H1 (cell line): ENCODE measurements around the gene TMEM254. TPM values are rescaled to one million over a fixed set of nuclear protein-coding genes. Genes with fewer than 3 reads are reported as not detected.

ENCODE experiments used
- CTCF ChIA-PET: fragments of 300-600 bp; sonication (Branson Sonifier 250); formaldehyde crosslinking; loops from one replicate; lab custom pipeline; 2021; ENCODE audit not compliant: partially characterized antibody; lab: Charles Lee
- POLR2A ChIA-PET: fragments of 300-600 bp; sonication (Branson Sonifier 250); formaldehyde crosslinking; loops from one replicate; lab custom pipeline; 2021; ENCODE audit warnings: inconsistent platforms; ENCODE audit not compliant: partially characterized antibody; lab: Charles Lee
- DNase-seq, 2 experiments: peaks; one replicate each; pipeline versions ENCODE4 v3.0.0 to v3.0.0-alpha.2; 2010 to 2022; ENCODE audit warnings: low spot score in 2 of 2, low read depth in 1 of 2, mixed read lengths in 1 of 2
- FAIRE-seq: peaks from 2 replicates; lab custom pipeline; 2011; peaks lifted over from hg19 to GRCh38; lab: Jason Lieb, UNC
- H2AFZ ChIP-seq: 2 replicates; pipeline ENCODE4 v1.8.1; 2012; ENCODE audit warnings: low read length, inconsistent platforms
- H2AK5ac ChIP-seq: 2 replicates; pipeline ENCODE4 v1.6.1; 2013; ENCODE audit warnings: low read depth, low read length
- H2BK120ac ChIP-seq: replicated peaks from 2 replicates; pipeline ENCODE3; 2013; ENCODE audit warnings: low read depth, low read length, inconsistent platforms
- H2BK12ac ChIP-seq: 2 replicates; pipeline ENCODE4 v1.6.1; 2013; ENCODE audit warnings: low read depth, low read length
- H2BK15ac ChIP-seq: 2 replicates; pipeline ENCODE4 v1.6.1; 2013; ENCODE audit warnings: low read length
- H2BK20ac ChIP-seq: 2 replicates; pipeline ENCODE4 v1.6.1; 2013; ENCODE audit warnings: low read length
- H2BK5ac ChIP-seq: 2 replicates; pipeline ENCODE4 v1.6.1; 2013; ENCODE audit warnings: low read depth, low read length
- H3K14ac ChIP-seq: 2 replicates; pipeline ENCODE4 v1.6.1; 2013; ENCODE audit warnings: inconsistent platforms; ENCODE audit not compliant: insufficient read length
- H3K18ac ChIP-seq: 2 replicates; pipeline ENCODE4 v1.6.1; 2013; ENCODE audit warnings: low read length; ENCODE audit errors: extremely low read depth
- H3K23ac ChIP-seq: 2 replicates; pipeline ENCODE4 v1.6.1; 2013; ENCODE audit warnings: inconsistent platforms; ENCODE audit not compliant: insufficient read length
- H3K23me2 ChIP-seq: 2 replicates; pipeline ENCODE4 v1.6.1; 2013; ENCODE audit warnings: low read depth, low read length
- H3K27ac ChIP-seq: 2 replicates; pipeline ENCODE4 v1.6.1; 2011; ENCODE audit warnings: low read depth, low read length, inconsistent platforms
- H3K27me3 ChIP-seq, 4 experiments: replicated peaks in 1 of 4; 1 replicate in 1 of 4; 2 replicates in 3 of 4; pipeline versions ENCODE4 v1.6.1 to v1.8.1; 2011 to 2013; ENCODE audit warnings: low read length in 3 of 4, mild to moderate bottlenecking in 3 of 4, inconsistent platforms in 2 of 4, mixed read lengths in 2 of 4, moderate library complexity in 1 of 4; ENCODE audit not compliant: control insufficient read depth in 3 of 4, insufficient read depth in 3 of 4; ENCODE audit errors: extremely low read depth in 1 of 4
- H3K36me3 ChIP-seq, 4 experiments: 2 replicates each; pipeline versions ENCODE4 v1.6.1 to v1.8.1; 2011 to 2013; ENCODE audit warnings: mild to moderate bottlenecking in 4 of 4, low read length in 3 of 4, moderate library complexity in 2 of 4, control low read depth in 1 of 4, inconsistent platforms in 1 of 4; ENCODE audit not compliant: insufficient read depth in 4 of 4, control insufficient read depth in 2 of 4
- H3K4ac ChIP-seq: replicated peaks from 2 replicates; pipeline ENCODE3; 2013; ENCODE audit warnings: low read length, low read depth, mixed read lengths, inconsistent platforms; ENCODE audit not compliant: insufficient read length
- H3K4me1 ChIP-seq, 4 experiments: replicated peaks in 1 of 4; 1 replicate in 1 of 4; 2 replicates in 3 of 4; pipeline versions ENCODE4 v1.6.1 to v1.8.1; 2011 to 2013; ENCODE audit warnings: low read length in 3 of 4, inconsistent platforms in 2 of 4, mixed read lengths in 1 of 4; ENCODE audit not compliant: insufficient read depth in 4 of 4, control insufficient read depth in 3 of 4
- H3K4me2 ChIP-seq, 2 experiments: 2 replicates each; pipeline versions ENCODE4 v1.6.1 to v1.8.1; 2011 to 2013; ENCODE audit warnings: low read depth in 2 of 2, low read length in 2 of 2, control low read depth in 1 of 2, inconsistent platforms in 1 of 2, mild to moderate bottlenecking in 1 of 2; ENCODE audit not compliant: insufficient read depth in 1 of 2
- H3K4me3 ChIP-seq, 4 experiments: fragments of 200-600, 300-600 bp in 1 of 4; sonication (generic), shearing (Covaris generic), sonication (Bioruptor Twin) in 1 of 4; 2 replicates each; pipeline versions ENCODE4 v1.5.1 to v1.8.1; 2011 to 2016; ENCODE audit warnings: low read length in 4 of 4, low read depth in 3 of 4, control low read depth in 2 of 4, inconsistent platforms in 2 of 4, mild to moderate bottlenecking in 2 of 4, mixed read lengths in 1 of 4, moderate library complexity in 1 of 4; ENCODE audit not compliant: insufficient read depth in 2 of 4; ENCODE audit errors: extremely low read depth in 1 of 4
- H3K56ac ChIP-seq: replicated peaks from 2 replicates; pipeline ENCODE3; 2013; ENCODE audit warnings: low read depth, mild to moderate bottlenecking, mixed read lengths, low read length, inconsistent platforms; ENCODE audit not compliant: insufficient read length
- H3K79me1 ChIP-seq: 2 replicates; pipeline ENCODE4 v1.6.1; 2013; ENCODE audit warnings: low read depth, low read length, control low read depth
- H3K79me2 ChIP-seq, 2 experiments: 2 replicates each; pipeline versions ENCODE4 v1.6.1 to v1.8.1; 2012 to 2013; ENCODE audit warnings: low read length in 2 of 2, mild to moderate bottlenecking in 2 of 2, inconsistent platforms in 1 of 2; ENCODE audit not compliant: insufficient read depth in 2 of 2, control insufficient read depth in 1 of 2
- H3K9ac ChIP-seq, 4 experiments: replicated peaks in 1 of 4; 1 replicate in 1 of 4; 2 replicates in 3 of 4; pipeline versions ENCODE4 v1.6.1 to v1.8.1; 2011 to 2013; ENCODE audit warnings: low read depth in 3 of 4, low read length in 3 of 4, control low read depth in 2 of 4, mild to moderate bottlenecking in 2 of 4, moderate library complexity in 2 of 4, inconsistent platforms in 1 of 4; ENCODE audit errors: extremely low read depth in 1 of 4
- H3K9me3 ChIP-seq, 2 experiments: 2 replicates each; pipeline versions ENCODE4 v1.6.1 to v1.8.1; 2012 to 2013; ENCODE audit warnings: mild to moderate bottlenecking in 2 of 2, moderate library complexity in 2 of 2, control low read depth in 1 of 2, inconsistent platforms in 1 of 2, low read depth in 1 of 2, low read length in 1 of 2, mixed read lengths in 1 of 2; ENCODE audit not compliant: insufficient read depth in 2 of 2
- H4K20me1 ChIP-seq, 2 experiments: replicated peaks in 1 of 2; 2 replicates each; pipeline versions ENCODE3 to v1.8.1; 2011 to 2013; ENCODE audit warnings: inconsistent platforms in 2 of 2, low read length in 2 of 2, mild to moderate bottlenecking in 1 of 2; ENCODE audit not compliant: insufficient read depth in 2 of 2, control insufficient read depth in 1 of 2
- H4K5ac ChIP-seq: 2 replicates; pipeline ENCODE4 v1.6.1; 2013; ENCODE audit warnings: low read length, low read depth, mixed read lengths, inconsistent platforms; ENCODE audit not compliant: insufficient read length
- H4K8ac ChIP-seq: 2 replicates; pipeline ENCODE4 v1.8.0; 2013; ENCODE audit warnings: mild to moderate bottlenecking, moderate library complexity, low read length, inconsistent platforms; ENCODE audit not compliant: insufficient read depth; ENCODE audit errors: extremely low read depth
- H4K91ac ChIP-seq: replicated peaks from 2 replicates; pipeline ENCODE3; 2013; ENCODE audit warnings: low read length, mixed read lengths, inconsistent platforms; ENCODE audit not compliant: insufficient read length
- CBX5 ChIP-seq: fragments of 300-800, 300-1000 bp; sonication (generic); IDR thresholded peaks from 2 replicates; pipeline ENCODE4 v1.7.1; 2016; ENCODE audit warnings: antibody characterized with exemption, low read length, low read depth
- CBX8 ChIP-seq: fragments of 300-800, 300-1000 bp; sonication (generic); IDR thresholded peaks from 2 replicates; pipeline ENCODE4 v1.7.1; 2016; ENCODE audit warnings: low read depth, low read length, borderline replicate concordance
- CEBPB ChIP-seq: IDR thresholded peaks from 2 replicates; pipeline ENCODE4 v1.6.1; 2012; ENCODE audit warnings: low read depth, low read length
- CHD2 ChIP-seq: IDR thresholded peaks from 2 replicates; pipeline ENCODE4 v1.6.1; 2012; ENCODE audit warnings: low read length, improper control_type of control experiment
- EGR1 ChIP-seq: IDR thresholded peaks from 2 replicates; pipeline ENCODE4 v1.6.1; 2011; ENCODE audit warnings: low read depth, low read length, borderline replicate concordance
- JUND ChIP-seq: IDR thresholded peaks from 2 replicates; pipeline ENCODE4 v1.6.1; 2011; ENCODE audit warnings: mild to moderate bottlenecking, improper control_type of control experiment, low read length
- NANOG ChIP-seq: IDR thresholded peaks from 2 replicates; pipeline ENCODE4 v1.6.1; 2011; ENCODE audit warnings: low read length, low read depth, mild to moderate bottlenecking, inconsistent platforms; ENCODE audit not compliant: insufficient read depth, poor library complexity, severe bottlenecking
- RFX5 ChIP-seq: IDR thresholded peaks from 2 replicates; pipeline ENCODE4 v1.6.1; 2011; ENCODE audit warnings: low read depth, low read length, improper control_type of control experiment, borderline replicate concordance
- SP4 ChIP-seq: IDR thresholded peaks from 2 replicates; pipeline ENCODE4 v1.6.1; 2012; ENCODE audit warnings: low read length, inconsistent platforms
- TAF1 ChIP-seq: IDR thresholded peaks from 2 replicates; pipeline ENCODE4 v1.6.1; 2011; ENCODE audit warnings: mild to moderate bottlenecking, low read depth, low read length
- ZNF274 ChIP-seq: IDR thresholded peaks from 2 replicates; pipeline ENCODE4 v1.7.0; 2012; ENCODE audit warnings: low read length, borderline replicate concordance; ENCODE audit errors: extremely low read depth
- WGBS, 2 experiments: shearing (Covaris generic) in 1 of 2; methylation state at CpG; one replicate each; pipeline versions ENCODE4 v1.1.6 to v1.1.7; 2013 to 2015; ENCODE audit warnings: low lambda C conversion rate in 2 of 2, mixed read lengths in 2 of 2, inconsistent platforms in 1 of 2, low coverage in 1 of 2, missing lambda C conversion rate in 1 of 2; ENCODE audit not compliant: insufficient replicate concordance in 2 of 2, insufficient coverage in 1 of 2, insufficient read length in 1 of 2; ENCODE audit errors: extremely low coverage in 1 of 2, missing lambda C conversion rate in 1 of 2; 5-methylcytosine and 5-hydroxymethylcytosine counted together
- polyA plus RNA-seq, 7 experiments: library from polyadenylated mRNA; depleted of rRNA in 3 of 7; stranded (reverse) in 5 of 7; unstranded in 2 of 7; fragments of >200 nt in 5 of 7; fragments of 200-250 nt in 2 of 7; gene quantifications; 1 replicate in 5 of 7; 2 replicates in 1 of 7; 4 replicates in 1 of 7; pipeline versions ENCODE4 v1.2.1 to v1.2.3, GENCODE V29; 2011 to 2013; ENCODE audit warnings: missing spikeins in 2 of 7, mixed read lengths in 2 of 7
- total RNA-seq: library from RNA; stranded (reverse); fragmentation: NEBNext Ultra II Directional; extraction: Animal tissue kit (Norgen Biotek cat#: 25700); gene quantifications from 2 replicates; pipeline ENCODE4 v1.2.1, GENCODE V29; 2021
- TF ChIP-seq, protein P1 (sequence below), 3 experiments: IDR thresholded peaks; 1 replicate in 2 of 3; 2 replicates in 1 of 3; pipeline versions ENCODE4 v1.5.1 to v1.6.1; 2011; ENCODE audit warnings: low read length in 3 of 3, mild to moderate bottlenecking in 3 of 3, inconsistent platforms in 2 of 3, low read depth in 1 of 3, moderate library complexity in 1 of 3; ENCODE audit not compliant: insufficient read depth in 1 of 3; ENCODE audit errors: control extremely low read depth in 1 of 3

Gene TMEM254
- total and polyA plus RNA-seq, 2 of the 8 experiments (the other 6 are each of a cell fraction or from before 2014, with no cell fraction given), result 26.9 to 61.2 TPM

DNA sequence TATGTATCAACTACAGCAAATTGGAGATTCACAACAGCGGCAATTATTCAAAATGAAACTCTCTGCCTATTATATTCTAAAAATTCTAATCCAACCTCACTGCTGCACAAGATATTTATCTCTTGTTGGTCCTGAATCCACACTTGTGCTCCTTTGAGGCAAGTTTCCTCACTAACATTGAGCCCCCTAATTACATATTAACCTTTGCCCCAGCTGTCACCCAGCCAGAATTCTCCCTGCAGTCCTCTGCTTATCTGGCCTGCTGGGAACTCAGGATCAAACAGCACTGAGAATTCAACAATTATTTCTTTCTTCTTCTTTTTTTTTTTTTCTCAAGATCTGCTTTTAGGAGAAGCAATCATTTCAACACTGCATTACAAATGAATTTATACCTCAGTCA is 32.5 kb downstream of the TMEM254 start:
- Histone ChIP-seq H4K91ac (no peak overlapping the region), H3K23ac (no peak overlapping the region), H2AK5ac (no peak overlapping the region), H2BK5ac (no peak overlapping the region), H3K36me3 (peaks cover 0 to 14% (median 0%) of the 10 kb centered on the region in 4 experiments; a peak in 1 of 8 replicates), H3K14ac (no peak overlapping the region), H2BK20ac (no peak overlapping the region), H3K23me2 (no peaks in the 10 kb centered on the region), H2BK12ac (no peak overlapping the region), H3K79me2 (no peaks in the 10 kb centered on the region), H4K8ac (no peak overlapping the region), H3K27ac (no peak overlapping the region), H3K18ac (no peak overlapping the region), H3K79me1 (no peaks in the 10 kb centered on the region), H2AFZ (no peak overlapping the region), H4K5ac (no peak overlapping the region), H3K4me1 (peaks cover 0 to 5% (median 1%) of the 10 kb centered on the region in 4 experiments; a peak in 3 of 7 replicates), H4K20me1 (no peaks in the 10 kb centered on the region), H2BK120ac (no peak overlapping the region), H3K4ac (no peak overlapping the region), H2BK15ac (no peak overlapping the region), H3K9ac (no peak overlapping the region), H3K4me2 (no peak overlapping the region), H3K9me3 (peaks cover 19 to 23% of the 10 kb centered on the region in 2 experiments), H3K56ac (no peak overlapping the region), H3K4me3 (no peak overlapping the region), H3K27me3 (no peaks in the 10 kb centered on the region)
- ChIA-PET POLR2A (no interaction called here), CTCF (interaction anchor here (0.8 to 1.7 kb wide), 2 partner anchors 52 to 84 kb away, joined by 3 to 4 read pairs; no protein-coding TSS in a partner anchor)
- FAIRE-seq (no peak), DNase-seq (no peak)
- WGBS, 2 experiments, result 100% methylated on average over 1 of the region's 1 CpG; no CpG with 5 or more reads in 1 of the 2 experiments
- TF ChIP-seq NANOG, result no peak
- no peak for TF ChIP-seq CHD2
- TF ChIP-seq RFX5, result no peak
- no peak for TF ChIP-seq TAF1
- TF ChIP-seq EGR1, result no peak
- no peak for TF ChIP-seq CEBPB
- no peak for TF ChIP-seq CBX5
- TF ChIP-seq, protein P1, sequence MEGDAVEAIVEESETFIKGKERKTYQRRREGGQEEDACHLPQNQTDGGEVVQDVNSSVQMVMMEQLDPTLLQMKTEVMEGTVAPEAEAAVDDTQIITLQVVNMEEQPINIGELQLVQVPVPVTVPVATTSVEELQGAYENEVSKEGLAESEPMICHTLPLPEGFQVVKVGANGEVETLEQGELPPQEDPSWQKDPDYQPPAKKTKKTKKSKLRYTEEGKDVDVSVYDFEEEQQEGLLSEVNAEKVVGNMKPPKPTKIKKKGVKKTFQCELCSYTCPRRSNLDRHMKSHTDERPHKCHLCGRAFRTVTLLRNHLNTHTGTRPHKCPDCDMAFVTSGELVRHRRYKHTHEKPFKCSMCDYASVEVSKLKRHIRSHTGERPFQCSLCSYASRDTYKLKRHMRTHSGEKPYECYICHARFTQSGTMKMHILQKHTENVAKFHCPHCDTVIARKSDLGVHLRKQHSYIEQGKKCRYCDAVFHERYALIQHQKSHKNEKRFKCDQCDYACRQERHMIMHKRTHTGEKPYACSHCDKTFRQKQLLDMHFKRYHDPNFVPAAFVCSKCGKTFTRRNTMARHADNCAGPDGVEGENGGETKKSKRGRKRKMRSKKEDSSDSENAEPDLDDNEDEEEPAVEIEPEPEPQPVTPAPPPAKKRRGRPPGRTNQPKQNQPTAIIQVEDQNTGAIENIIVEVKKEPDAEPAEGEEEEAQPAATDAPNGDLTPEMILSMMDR (IDR thresholded peaks at IDR 0.05; ENCODE audit: control extremely low read depth in 1 of 3, insufficient read depth in 1 of 3, low read depth in 1 of 3, low read length in 3 of 3), result no peak
- TF ChIP-seq SP4, result no peak
- no peak for TF ChIP-seq CBX8
- no peak for TF ChIP-seq JUND
- TF ChIP-seq ZNF274, result no peak
